OCI-LY7 (cell line): Measurements from ENCODE around the gene SMOC2. TPM values are rescaled to one million over a fixed set of nuclear protein-coding genes. Genes with fewer than 3 reads are reported as not detected.

Experiments
- BruUV-seq: library from RNA; stranded (reverse); fragments of 400-500 nt; replicated peaks from 2 replicates; lab custom pipeline; 2021; lab: Mats Ljungman, UMichigan
- CTCF ChIA-PET: fragments of 300-600 bp; sonication (Branson Sonifier 250); formaldehyde crosslinking; loops from one replicate; lab custom pipeline; 2022; ENCODE audit warnings: antibody characterized with exemption; ENCODE audit not compliant: unreplicated experiment; lab: Charles Lee
- POLR2A ChIA-PET: fragments of 300-600 bp; sonication (Branson Sonifier 250); formaldehyde crosslinking; loops from one replicate; lab custom pipeline; 2022; ENCODE audit warnings: antibody characterized with exemption; lab: Charles Lee
- DNase-seq: peaks from one replicate; pipeline ENCODE4 v3.0.0-alpha.2; 2015; ENCODE audit warnings: low spot score
- H2AFZ ChIP-seq: fragments of 200-600 bp; sonication (generic), shearing (Covaris generic); 2 replicates; pipeline ENCODE4 v1.6.1; 2014; ENCODE audit warnings: mild to moderate bottlenecking, antibody characterized with exemption, low read length, moderate library complexity
- H3K27ac ChIP-seq: fragments of 200-600 bp; sonication (generic); 2 replicates; pipeline ENCODE4 v1.5.1; 2014; ENCODE audit warnings: mixed run types, low read depth, mild to moderate bottlenecking, moderate library complexity, low read length, inconsistent platforms; ENCODE audit not compliant: poor library complexity, severe bottlenecking
- H3K36me3 ChIP-seq: fragments of 200-600 bp; sonication (generic); 2 replicates; pipeline ENCODE4 v1.6.1; 2014; ENCODE audit warnings: mild to moderate bottlenecking, antibody characterized with exemption, low read length, moderate library complexity, mixed read lengths; ENCODE audit not compliant: insufficient read depth
- H3K4me1 ChIP-seq: fragments of 200-600 bp; sonication (generic); 2 replicates; pipeline ENCODE4 v1.5.1; 2014; ENCODE audit warnings: mild to moderate bottlenecking, low read length; ENCODE audit not compliant: insufficient read depth, poor library complexity, severe bottlenecking
- H3K4me2 ChIP-seq: fragments of 200-600 bp; sonication (generic); 2 replicates; pipeline ENCODE4 v1.6.1; 2014; ENCODE audit warnings: mild to moderate bottlenecking, low read length
- H3K4me3 ChIP-seq: fragments of 200-600 bp; sonication (generic); 2 replicates; pipeline ENCODE4 v1.5.1; 2014; ENCODE audit warnings: mild to moderate bottlenecking, low read depth, low read length; ENCODE audit not compliant: poor library complexity, severe bottlenecking
- H3K79me2 ChIP-seq: fragments of 200-600 bp; sonication (generic); 2 replicates; pipeline ENCODE4 v1.6.1; 2016; ENCODE audit warnings: low read depth, mild to moderate bottlenecking, low read length, moderate library complexity, mixed read lengths; ENCODE audit not compliant: insufficient read depth
- H3K9me2 ChIP-seq: fragments of 200-600 bp; sonication (generic); 2 replicates; pipeline ENCODE4 v1.6.1; 2016; ENCODE audit warnings: mild to moderate bottlenecking, low read length, mixed read lengths; ENCODE audit not compliant: insufficient read depth
- H3K9me3 ChIP-seq: fragments of 200-600 bp; sonication (generic); 2 replicates; pipeline ENCODE4 v1.6.1; 2014; ENCODE audit warnings: mild to moderate bottlenecking, mixed run types, low read length, mixed read lengths
- H4K20me1 ChIP-seq: fragments of 200-600 bp; sonication (generic); 2 replicates; pipeline ENCODE4 v1.6.1; 2014; ENCODE audit warnings: mild to moderate bottlenecking, antibody characterized with exemption, low read length, moderate library complexity, mixed read lengths; ENCODE audit not compliant: insufficient read depth
- EZH2phosphoT487 ChIP-seq: fragments of 200-600 bp; sonication (generic); IDR thresholded peaks from 2 replicates; pipeline ENCODE4 v1.6.1; 2018; ENCODE audit warnings: low read depth, borderline replicate concordance, mild to moderate bottlenecking, mixed run types, antibody characterized with exemption, low read length, moderate library complexity, mixed read lengths
- intact Hi-C: fragments of 100-400 bp; cut with micrococcal nuclease; formaldehyde crosslinking; loops from one replicate; pipeline ENCODE4 v1.10.0; 2022; ENCODE audit not compliant: unreplicated experiment
- total RNA-seq, 2 experiments: library from RNA; depleted of rRNA in 1 of 2; stranded (reverse); fragments of >200 nt in 1 of 2; shearing (Covaris generic) in 1 of 2; gene quantifications; 2 replicates each; pipeline ENCODE4 v1.2.3, GENCODE V29; 2014 to 2022
- TF ChIP-seq, protein P1 (sequence below): fragments of 200-600 bp; sonication (generic); conservative IDR thresholded peaks from 2 replicates; pipeline ENCODE4 v1.5.1; 2014; ENCODE audit warnings: mild to moderate bottlenecking, antibody characterized with exemption, low read length, moderate library complexity, mixed read lengths

Gene SMOC2
- total RNA-seq, 2 experiments from 2014 or later = not detected

DNA sequence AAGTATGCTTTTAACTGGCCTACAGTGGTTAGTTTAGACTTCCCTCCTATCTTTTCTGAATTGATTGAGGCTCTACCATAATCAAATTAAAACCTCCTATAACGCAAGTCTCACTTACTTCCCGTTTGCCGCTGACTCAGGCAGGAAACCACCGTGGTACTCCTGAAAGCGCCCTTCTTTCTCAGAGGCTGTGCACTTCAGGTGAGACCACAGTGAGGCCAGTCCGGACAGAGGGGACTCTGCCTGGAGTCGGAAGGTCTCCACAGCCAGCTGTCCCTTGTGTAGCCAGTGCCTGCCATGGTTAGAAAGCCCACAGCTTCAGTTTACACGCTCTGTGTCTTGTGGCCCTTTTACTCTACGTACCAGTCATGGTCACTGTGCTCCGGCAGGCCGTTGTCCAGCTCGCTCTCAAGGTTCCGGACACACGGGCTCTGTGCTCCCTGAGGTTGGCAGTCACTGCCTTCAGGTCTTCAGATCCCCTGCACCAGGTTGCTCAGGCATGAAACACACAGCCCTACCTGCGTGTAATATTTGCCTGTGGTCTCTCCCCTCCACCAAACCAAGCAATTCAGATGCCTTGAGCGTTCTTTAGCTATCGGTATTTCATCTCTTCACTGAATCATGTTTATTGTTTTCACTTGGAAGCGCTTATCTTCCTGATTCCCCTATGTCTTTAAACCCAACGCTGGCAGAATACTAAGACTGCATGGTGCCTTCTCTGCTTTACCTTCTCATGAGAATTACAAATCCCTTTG is 178.8 kb downstream of the SMOC2 start:
- H4K20me1 ChIP-seq = no peaks in the 10 kb centered on the region
- no peak overlapping the region for H3K27ac ChIP-seq
- no TSS peak for BruUV-seq
- no peaks in the 10 kb centered on the region for H3K9me3 ChIP-seq
- no peak overlapping the region for H2AFZ ChIP-seq
- DNase-seq = no peak
- no peaks in the 10 kb centered on the region for H3K79me2 ChIP-seq
- H3K4me3 ChIP-seq = no peak overlapping the region
- no peak overlapping the region for H3K4me2 ChIP-seq
- no peak for TF ChIP-seq EZH2phosphoT487
- TF ChIP-seq, protein P1, sequence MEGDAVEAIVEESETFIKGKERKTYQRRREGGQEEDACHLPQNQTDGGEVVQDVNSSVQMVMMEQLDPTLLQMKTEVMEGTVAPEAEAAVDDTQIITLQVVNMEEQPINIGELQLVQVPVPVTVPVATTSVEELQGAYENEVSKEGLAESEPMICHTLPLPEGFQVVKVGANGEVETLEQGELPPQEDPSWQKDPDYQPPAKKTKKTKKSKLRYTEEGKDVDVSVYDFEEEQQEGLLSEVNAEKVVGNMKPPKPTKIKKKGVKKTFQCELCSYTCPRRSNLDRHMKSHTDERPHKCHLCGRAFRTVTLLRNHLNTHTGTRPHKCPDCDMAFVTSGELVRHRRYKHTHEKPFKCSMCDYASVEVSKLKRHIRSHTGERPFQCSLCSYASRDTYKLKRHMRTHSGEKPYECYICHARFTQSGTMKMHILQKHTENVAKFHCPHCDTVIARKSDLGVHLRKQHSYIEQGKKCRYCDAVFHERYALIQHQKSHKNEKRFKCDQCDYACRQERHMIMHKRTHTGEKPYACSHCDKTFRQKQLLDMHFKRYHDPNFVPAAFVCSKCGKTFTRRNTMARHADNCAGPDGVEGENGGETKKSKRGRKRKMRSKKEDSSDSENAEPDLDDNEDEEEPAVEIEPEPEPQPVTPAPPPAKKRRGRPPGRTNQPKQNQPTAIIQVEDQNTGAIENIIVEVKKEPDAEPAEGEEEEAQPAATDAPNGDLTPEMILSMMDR = no peak
- no peaks in the 10 kb centered on the region for H3K4me1 ChIP-seq
- ChIA-PET CTCF (no interaction called here), POLR2A (no interaction called here)
- H3K36me3 ChIP-seq = no peaks in the 10 kb centered on the region
- no peaks in the 10 kb centered on the region for H3K9me2 ChIP-seq
- intact Hi-C loops = no loop called here

DNA sequence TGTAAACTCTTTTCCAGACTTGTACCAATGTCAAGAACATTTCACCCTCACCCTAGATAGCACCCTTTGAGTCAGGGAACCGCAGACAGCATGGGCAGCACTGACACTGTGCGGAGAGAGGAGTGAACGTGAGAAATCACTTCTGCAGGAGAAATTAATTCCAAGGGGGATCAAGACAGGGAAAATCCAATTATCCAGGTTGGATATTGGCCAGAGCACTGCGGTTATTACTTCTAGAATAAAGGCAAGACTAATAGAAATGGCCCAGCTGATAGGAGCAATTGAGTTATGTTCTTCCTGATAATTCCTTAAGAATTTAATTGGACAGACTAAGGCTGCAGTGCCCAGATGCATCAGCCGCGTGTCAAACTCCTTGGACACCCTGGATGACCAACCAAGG is 179.6 kb downstream of the SMOC2 start:
- no peak for TF ChIP-seq EZH2phosphoT487
- TF ChIP-seq, protein P1 = no peak
- Histone ChIP-seq H2AFZ (no peak overlapping the region), H3K9me3 (no peaks in the 10 kb centered on the region), H3K4me1 (no peaks in the 10 kb centered on the region), H4K20me1 (no peaks in the 10 kb centered on the region), H3K4me3 (no peak overlapping the region), H3K79me2 (no peaks in the 10 kb centered on the region), H3K36me3 (no peaks in the 10 kb centered on the region), H3K9me2 (no peaks in the 10 kb centered on the region), H3K4me2 (no peak overlapping the region), H3K27ac (no peak overlapping the region)
- ChIA-PET CTCF (no interaction called here), POLR2A (no interaction called here)
- intact Hi-C loops = no loop called here
- no peak for DNase-seq
- no TSS peak for BruUV-seq

DNA sequence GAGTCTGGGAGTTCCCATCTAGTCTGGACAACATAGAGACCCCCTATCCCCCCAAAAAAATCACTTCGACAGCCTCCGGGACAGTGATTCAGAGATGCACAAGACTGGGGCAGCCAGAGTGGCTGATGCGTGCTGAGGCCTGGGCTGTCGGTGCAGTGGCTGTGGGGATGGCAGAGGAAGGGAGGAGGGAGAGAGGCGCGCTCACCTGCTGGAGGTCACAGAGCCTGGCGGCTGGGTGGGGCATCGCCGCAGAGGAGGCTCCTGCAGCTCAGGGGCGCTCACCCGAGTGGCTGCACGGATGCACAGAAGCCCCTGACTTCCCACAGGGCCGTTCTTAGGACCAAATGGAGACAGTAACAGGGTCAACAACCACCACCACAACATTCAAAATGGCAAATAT is 182.8 kb downstream of the SMOC2 start:
- H3K9me2 ChIP-seq = no peaks in the 10 kb centered on the region
- no peak overlapping the region for H3K4me3 ChIP-seq
- no peaks in the 10 kb centered on the region for H3K9me3 ChIP-seq
- TF ChIP-seq EZH2phosphoT487 = no peak
- TF ChIP-seq, protein P1 = no peak
- ChIA-PET POLR2A (no interaction called here), CTCF (no interaction called here)
- no peak for DNase-seq
- no TSS peak for BruUV-seq
- no peak overlapping the region for H3K4me2 ChIP-seq
- no peaks in the 10 kb centered on the region for H4K20me1 ChIP-seq
- no peak overlapping the region for H3K27ac ChIP-seq
- H3K79me2 ChIP-seq = no peaks in the 10 kb centered on the region
- H3K36me3 ChIP-seq = no peaks in the 10 kb centered on the region
- no peaks in the 10 kb centered on the region for H3K4me1 ChIP-seq
- H2AFZ ChIP-seq = no peak overlapping the region
- intact Hi-C loops = no loop called here
